Vagina (tissue), 2 donors: Measurements from ENCODE around the gene MEIOB.

Source experiments
- CTCF ChIP-seq, 3 experiments: fragments of 450-650 bp in 2 of 3; fragments of 200-600 bp in 1 of 3; sonication (generic) in 1 of 3; IDR thresholded peaks; one replicate each; pipeline ENCODE4 v1.5.1; 2017 to 2019; ENCODE audit warnings: antibody characterized with exemption in 3 of 3, mild to moderate bottlenecking in 2 of 3, moderate library complexity in 2 of 3
- POLR2A ChIP-seq, 2 donors: fragments of 450-650 bp; IDR thresholded peaks; one replicate each; pipeline ENCODE4 v1.6.1; 2017; ENCODE audit warnings: antibody characterized with exemption in 2 of 2, mild to moderate bottlenecking in 2 of 2, moderate library complexity in 2 of 2
- POLR2AphosphoS5 ChIP-seq, 2 donors: sonication (generic); formaldehyde crosslinking; IDR thresholded peaks; one replicate each; pipeline ENCODE4 v1.9.0; 2017; ENCODE audit warnings: antibody characterized with exemption in 2 of 2, mild to moderate bottlenecking in 2 of 2, low read depth in 1 of 2; ENCODE audit not compliant: insufficient read depth in 1 of 2

- TF ChIP-seq CTCF (IDR thresholded peaks at IDR 0.05) (no peak), POLR2A (IDR thresholded peaks at IDR 0.05) (no peak), POLR2AphosphoS5 (IDR thresholded peaks at IDR 0.05; ENCODE audit: insufficient read depth in 1 of 2, low read depth in 1 of 2) (no peak)
Observed at GRCh38 chr16:1912215-1912543, 40.2 kb upstream of the MEIOB start.
